HG03378 (cell line): ENCODE data around the gene MAP2K2.

Source experiments
- ATAC-seq: cut with Tn5 transposase; IDR thresholded peaks from one replicate; pipeline ENCODE4 v1.9.1; 2021; ENCODE audit warnings: mild to moderate bottlenecking, moderate library complexity; ENCODE audit not compliant: unreplicated experiment

MAP2K2 gene

DNA sequence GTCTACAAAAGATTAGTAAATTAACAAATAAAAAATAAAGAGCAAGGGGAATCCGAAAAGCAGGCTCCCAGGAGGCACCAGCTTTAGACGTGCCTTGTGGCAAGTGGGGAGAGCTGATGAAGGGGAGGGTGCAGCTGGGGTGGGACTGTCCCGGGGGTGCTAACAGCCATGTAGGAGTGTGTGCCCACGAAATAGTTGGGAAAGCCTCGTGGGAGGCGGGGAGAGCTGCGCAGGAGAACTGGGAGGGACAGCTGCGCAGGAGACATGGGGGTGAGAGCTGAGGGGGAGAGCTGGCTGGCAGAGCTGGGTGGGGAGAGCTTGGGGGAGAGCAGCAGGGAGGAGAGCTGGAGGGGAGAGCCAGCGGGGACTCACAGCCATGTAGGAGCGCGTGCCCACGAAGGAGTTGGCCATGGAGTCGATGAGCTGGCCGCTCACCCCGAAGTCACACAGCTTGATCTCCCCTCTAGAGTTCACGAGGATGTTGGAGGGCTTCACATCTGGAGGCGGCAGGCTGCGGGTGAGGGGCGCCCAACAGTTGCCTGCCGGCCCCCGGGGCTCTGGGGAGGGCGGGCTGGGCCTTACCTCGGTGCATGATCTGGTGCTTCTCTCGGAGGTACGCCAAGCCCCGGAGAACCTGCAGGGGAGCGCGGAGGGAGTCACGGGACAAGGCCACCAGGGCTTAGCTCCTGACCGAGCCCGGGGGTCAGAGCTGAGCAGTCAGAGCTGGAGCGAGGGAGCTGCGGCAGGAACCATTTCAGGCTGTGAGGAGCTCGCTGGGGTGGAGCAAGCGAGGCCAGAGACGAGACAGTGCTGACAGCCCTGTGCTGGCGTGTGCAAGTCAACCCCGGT lies 23.1 kb downstream of the MAP2K2 start:
- ATAC-seq = no peak

DNA sequence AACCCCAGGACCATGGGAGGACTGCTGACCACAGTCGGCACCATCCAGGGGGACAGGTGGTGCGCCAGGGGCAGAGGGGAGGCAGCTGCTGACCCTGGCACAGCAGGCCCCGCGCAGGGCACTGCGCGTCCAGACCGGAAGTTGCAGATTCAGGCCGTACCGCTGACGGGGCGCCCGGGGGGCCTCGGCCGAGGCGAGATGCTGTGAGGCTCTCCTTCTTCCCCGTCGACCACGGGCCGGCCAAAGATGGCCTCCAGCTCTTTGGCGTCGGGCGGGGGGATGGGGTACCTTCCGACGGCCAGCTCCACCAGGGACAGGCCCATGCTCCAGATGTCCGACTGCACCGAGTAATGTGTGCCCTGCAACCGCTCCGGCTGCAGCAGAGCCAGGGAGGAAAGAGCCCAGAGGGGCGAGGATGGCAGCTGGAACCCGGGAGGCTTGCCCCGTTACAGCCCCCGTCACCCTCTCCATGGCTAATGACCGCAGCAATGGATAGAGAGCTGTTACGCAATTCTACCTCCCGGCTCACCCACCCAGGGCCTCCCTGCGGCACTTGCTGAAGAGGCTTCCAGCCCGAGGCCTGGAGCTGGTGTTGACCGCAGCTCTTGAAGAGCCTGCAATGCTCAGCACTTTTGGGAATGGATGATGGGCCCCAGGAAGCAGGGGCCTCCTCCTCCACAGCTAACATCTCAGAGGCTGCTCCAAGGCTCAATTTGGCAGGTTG lies 24.7 kb downstream of the MAP2K2 start:
- no peak for ATAC-seq

DNA sequence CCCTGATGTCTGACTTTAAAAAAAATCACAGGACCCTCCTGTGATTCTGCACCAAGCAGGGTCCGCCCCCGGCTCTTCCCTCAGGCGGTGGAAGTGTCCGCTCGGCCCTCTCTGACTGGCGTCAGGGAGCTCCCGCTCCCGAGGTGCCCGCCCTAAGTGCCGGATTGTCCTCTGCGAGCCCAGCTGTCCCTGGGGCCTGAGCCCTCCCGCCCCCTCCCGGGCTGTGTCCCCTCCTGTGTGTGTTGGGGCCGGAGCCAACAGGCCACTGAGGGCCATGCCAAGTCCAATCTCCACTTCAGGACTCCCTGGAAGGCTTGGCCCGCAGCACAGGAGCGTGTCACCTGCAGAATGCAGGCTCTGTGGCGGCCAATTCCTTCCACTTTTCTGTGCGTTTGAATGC lies 25.4 kb downstream of the MAP2K2 start:
- ATAC-seq = no peak

DNA sequence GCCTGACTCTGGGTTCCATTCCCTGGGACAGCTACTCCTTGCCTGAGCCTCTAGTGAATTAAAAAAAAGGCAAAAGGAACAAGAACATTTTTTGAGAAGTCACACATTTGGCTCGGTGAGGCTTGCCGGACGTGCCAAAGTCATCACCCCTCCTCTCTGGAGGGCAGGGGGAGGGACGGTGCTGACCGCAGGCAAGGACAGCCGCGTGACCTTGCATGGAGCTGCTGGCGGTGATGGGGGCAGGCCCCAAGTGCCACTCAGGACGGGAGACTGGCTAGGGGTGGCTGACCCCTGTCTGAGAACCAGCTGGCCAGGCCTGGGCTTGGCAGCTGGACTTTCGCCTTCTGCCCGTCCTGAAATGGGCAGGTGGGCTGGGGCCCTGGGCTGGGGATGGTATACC lies 26.4 kb downstream of the MAP2K2 start:
- no peak for ATAC-seq

DNA sequence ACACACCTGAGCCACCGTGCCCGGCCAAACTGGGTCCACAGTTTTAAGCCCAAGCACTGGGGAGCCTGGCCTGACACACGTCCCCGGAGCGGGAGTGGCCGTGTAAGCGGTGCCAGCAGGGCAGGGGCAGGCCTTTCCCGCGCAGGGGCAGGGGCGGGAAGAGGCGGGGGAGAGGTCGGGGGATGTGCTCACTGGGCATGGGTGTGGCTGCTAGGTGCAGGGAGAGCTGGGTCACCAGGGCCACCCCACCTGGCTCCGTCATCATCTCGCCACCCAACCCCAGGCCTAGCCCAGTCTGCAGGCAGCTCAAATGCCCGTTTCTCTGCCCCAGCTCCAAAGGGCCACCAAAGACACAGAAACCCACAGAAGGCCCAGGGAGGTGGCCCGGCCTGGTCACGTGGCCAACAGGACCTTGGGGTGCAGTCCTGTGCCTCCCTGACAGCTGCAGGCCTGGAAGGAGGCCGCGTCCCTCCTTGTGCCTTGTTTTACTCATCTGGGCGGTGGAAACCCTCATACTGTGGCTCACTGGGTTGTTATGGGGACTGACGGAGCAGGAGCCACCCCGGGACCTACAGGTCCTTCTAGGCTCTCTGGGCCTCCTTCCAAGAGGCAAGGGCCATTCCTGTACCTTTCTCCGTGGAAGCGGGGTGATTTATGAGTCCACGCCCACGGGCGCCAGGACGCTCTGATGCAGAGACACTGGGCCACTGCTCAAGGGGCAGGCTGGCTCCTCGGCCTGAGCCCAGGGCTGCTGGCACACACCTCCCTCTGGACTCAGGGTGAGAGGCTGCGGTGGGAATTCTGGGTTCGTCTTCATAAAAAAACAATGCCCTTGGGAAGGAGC lies 27.7 kb downstream of the MAP2K2 start:
- ATAC-seq = no peak

DNA sequence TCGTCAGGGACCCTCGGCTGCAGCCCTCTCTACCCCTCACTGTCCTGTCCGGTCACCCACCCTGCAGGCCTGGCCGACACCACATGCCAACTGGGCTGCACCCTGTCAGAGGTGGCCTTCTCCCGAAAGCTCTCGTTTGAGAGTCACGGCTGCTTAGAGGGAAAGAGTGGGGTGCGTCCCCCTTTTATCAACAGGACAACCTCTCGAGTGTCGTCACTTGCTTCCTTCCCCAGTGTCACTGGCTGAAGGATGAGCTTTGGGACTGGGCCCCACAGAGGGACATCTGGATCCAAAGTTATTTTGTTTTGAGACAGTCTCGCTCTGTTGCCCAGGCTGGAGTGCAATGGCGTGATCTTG lies 28.5 kb downstream of the MAP2K2 start:
- ATAC-seq = no peak

DNA sequence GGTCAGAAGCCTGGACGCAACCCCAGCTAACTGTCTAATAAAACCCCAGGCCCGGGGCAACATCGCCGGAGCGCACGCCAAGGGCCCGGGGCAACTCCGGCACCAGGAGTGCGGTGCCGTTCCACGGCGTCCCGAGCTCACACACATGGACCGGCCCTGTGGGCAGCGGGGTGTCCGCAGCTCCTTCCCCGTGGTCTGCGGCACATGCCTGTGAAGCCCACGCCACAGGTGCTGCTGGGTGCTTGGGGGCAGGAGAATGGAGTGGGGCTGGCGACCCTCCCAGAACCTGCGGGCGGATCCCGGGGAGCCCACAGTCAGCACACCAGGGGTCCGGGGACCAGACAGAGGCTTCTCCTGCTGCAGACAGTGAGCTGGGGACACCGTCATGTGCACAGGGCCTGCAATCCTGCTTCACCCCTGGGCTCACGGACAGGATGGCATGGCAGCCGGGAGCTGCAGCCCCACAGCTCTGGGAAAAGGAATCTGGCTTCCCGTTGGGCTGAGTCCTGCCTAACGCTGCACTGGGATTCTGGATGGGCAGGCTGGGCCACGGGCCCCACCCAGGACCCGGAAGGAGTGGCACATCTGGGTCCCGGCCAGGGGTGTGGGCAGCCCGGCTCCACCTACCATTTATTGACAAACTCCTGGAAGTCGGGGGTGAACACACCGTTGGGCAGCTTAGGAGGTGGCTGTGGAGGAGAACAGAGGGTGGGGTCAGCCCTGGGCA lies 29.0 kb downstream of the MAP2K2 start:
- no peak for ATAC-seq

DNA sequence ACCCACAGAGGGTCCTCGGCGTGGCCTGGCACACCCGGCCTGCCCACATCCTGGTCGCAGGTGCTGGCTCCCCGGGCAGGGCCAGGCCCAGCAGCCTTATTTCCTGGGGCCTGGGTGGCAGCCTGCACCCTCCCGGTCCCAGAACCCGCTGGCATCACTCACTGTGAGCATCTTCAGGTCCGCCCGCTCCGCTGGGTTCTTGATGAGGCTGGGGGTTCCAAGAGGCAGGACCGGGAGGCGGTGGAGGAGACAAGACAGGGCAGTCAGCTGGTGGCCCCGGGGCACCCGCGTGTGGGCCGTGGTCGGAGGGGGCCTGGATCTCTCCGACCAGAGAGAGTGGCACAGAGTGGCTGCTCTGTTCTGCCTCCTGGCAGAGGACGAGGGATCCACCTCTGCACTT lies 29.6 kb downstream of the MAP2K2 start:
- ATAC-seq = no peak

DNA sequence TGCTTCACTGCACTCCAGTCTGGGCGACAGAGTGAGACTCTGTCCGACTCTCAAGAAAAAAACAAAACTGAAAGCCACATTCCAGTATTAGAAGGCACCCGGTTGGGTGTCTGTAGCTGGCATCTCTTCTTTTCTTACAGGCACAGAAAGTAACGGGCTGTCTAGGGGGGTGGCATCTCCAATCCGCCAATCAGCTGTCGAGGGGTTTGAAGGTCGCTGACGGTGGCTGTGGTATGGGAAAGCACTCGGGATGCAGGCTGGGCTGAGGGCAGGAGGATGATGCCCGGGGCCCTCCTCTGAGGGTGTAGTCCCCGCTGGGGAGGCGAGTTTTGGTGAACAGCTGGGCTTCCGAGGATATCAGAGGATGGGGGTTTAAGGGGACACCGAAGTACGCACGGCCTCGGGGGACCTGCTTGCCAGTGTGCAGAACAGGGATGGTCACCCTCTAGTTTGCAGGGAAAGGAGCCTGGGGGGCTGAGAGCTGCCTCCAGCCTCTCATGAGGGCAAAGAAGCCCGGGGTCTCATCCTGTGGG lies 30.2 kb downstream of the MAP2K2 start:
- ATAC-seq = no peak

DNA sequence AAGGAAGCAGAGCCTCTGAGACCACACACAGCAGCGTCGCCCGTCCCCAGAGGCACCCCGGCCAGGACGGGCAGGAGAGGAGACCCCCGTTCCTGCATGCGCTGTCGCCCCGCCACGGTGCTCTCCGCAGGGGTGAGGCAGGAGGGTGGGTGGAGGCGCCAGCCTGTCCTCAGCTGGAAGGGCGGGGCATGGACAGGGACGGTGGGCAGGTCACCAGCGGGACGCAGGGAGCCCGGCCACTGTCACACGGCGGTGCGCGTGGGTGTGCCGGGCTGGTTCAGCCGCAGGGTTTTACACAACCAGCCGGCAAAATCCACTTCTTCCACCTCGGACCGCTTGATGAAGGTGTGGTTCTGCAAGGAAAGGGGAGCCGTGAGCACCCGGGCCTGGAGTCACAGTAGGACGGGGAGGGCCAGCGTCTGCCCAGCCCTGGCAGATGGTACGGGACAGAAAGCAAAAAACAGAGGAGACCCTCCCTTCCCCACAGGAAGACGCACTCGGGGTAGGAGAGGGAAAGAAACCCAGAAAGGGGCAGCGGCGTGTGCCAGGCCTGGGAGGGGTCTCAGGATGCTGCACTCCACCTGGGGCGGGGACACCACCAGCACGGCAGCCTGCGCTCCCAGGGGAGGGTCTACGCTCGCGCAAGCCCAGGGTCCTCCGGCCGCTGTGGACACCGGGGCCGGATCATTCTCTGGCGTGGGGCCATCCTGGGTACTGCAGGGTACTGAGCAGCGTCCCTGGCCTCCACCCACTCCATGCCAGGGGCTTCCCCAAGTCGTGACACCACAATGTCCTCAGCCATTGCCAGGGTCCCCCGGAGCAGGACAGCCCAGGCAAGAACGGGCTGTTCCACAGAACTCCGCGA lies 33.3 kb downstream of the MAP2K2 start:
- ATAC-seq = no peak

DNA sequence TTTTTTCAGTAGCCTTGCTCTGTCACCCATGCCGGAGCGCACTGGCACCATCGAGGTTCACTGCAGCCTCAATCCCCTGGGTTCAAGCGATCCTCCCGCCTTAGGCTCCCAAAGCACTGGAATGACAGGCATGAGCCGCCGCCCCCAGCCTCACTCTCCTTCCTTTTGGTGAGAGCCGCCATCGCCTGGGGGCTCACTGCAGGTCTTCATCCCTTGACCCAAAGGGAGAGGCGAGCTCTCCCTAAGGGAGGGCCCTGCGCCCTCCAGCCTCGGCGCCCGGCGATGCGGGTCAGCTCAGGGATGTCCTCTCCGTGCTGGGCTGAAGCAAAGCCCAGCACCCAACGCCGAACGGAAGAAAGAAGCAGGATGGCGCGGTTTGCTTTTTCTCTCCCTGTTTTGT lies 34.0 kb downstream of the MAP2K2 start:
- ATAC-seq = no peak

DNA sequence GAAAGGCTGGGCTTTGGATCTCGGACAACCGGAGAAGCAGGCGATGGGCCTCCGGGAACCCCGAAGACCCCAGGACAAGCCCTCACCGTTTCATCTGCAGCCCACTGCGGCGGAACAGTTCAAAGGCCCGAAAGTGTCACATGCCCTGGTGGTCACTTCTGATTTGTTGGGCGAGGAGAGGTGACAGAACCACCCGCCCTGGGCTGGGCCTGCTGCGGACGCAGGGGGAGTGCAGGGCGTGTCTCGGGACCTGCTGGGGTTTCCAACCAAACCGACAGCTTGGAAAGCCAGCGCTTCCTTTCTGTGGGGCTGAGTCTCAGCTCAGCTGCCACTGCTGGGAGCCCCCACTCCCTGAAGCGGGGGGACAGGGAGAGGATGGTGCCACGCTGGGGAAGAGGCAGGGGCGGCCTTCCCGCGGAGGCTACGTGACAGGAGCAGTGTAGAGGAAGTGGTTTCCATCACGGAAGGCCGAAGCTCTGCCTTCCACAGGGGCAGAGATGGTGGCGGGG lies 34.5 kb downstream of the MAP2K2 start:
- no peak for ATAC-seq

DNA sequence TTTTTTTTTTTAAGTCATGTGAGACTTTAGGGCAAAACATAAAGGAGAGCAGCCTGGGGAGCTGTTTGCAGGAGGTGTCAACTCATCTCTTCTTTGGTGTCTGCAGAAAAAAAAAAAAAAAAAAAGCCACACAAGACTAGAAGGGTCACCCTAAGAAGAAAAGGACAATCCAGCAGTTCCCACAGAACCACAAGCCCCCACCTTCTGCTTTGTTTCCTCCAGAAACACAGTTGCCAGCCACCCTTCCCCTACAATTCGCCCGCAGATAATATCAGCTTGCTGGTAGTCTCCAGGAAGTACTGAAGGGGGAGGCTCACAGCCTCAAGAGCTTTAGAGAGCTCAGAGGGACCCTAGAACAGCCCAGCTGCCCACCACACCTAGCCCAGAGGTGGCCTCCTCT lies 34.9 kb downstream of the MAP2K2 start:
- ATAC-seq = no peak

DNA sequence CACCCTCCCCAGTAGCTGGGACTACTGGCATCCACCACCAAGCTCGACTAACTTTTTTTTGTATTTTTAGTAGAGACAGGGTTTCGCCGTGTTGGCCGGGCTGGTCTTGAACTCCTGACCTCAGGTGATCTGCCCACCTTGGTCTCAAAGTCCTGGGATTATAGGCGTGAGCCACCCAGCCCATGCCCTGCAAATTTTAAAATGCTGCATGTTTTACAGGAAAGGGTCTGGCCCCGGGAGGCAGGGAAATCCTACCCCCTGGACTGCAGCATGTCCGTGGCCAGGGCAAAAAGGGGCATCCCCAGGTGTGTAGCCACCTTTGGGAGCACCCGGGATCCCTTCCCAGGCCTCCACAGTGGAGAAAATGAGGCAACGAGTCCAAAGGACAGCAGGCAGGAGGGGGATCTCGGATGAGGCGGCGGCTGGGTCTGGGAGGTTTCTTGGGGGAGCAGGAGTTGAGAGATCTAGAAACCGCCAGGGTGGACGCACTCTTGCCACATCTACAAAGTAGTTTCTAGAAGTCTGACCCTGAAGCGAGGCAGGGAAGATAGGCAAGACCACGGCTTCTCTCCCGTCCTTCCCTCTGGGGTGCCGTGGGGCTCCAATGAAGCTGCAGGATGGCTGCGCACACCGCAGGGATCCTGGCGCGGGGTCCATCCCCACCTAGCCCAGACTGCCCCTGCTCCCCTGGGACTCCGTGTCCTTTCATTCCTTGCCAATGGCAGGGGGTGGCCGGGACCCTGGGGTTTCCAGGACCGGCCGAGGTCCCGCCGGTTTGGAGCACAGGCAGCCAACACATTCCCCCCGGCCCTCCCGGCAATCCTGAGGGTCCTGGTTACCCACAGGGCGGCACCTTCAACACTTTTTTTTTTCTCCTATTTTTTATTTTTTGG lies 35.9 kb downstream of the MAP2K2 start:
- ATAC-seq = no peak

DNA sequence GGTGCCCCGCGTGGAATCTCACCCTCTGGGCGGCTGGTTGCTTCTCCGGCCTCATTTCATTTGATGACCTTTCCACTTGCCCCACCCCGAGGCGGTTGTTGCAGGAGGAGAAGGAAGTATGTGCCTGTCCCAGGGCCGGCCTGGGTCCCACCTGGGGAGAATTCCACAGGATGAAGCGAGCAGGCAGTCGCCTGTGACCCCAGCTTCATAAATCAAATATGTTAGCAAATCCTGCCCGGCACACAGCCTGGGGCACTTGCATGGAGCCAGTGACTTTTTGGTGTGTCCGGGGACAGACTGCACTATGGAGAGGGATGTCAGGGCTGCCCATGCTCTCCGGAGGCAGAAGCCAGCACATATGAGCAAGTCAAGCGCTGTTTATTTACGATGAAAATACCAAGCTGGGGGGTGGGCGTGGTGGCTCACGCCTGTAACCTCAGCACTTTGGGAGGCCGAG lies 37.5 kb downstream of the MAP2K2 start:
- no peak for ATAC-seq

DNA sequence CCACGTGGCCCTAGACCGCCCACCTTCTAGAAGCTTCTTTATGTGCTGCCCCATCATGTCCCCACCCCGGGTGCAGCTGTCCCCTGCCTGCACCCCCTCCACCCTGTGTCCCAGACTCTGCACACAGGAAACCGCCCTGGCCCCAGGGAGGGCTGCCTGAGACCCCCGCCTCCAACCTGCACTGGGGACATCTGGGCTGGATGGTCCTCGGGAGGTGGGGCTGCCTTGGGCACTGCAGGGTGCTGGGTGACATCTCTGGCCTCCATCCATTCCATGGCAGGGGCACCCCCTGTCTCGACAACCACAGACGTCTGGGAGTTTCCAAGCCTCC lies 39.4 kb downstream of the MAP2K2 start:
- no peak for ATAC-seq

DNA sequence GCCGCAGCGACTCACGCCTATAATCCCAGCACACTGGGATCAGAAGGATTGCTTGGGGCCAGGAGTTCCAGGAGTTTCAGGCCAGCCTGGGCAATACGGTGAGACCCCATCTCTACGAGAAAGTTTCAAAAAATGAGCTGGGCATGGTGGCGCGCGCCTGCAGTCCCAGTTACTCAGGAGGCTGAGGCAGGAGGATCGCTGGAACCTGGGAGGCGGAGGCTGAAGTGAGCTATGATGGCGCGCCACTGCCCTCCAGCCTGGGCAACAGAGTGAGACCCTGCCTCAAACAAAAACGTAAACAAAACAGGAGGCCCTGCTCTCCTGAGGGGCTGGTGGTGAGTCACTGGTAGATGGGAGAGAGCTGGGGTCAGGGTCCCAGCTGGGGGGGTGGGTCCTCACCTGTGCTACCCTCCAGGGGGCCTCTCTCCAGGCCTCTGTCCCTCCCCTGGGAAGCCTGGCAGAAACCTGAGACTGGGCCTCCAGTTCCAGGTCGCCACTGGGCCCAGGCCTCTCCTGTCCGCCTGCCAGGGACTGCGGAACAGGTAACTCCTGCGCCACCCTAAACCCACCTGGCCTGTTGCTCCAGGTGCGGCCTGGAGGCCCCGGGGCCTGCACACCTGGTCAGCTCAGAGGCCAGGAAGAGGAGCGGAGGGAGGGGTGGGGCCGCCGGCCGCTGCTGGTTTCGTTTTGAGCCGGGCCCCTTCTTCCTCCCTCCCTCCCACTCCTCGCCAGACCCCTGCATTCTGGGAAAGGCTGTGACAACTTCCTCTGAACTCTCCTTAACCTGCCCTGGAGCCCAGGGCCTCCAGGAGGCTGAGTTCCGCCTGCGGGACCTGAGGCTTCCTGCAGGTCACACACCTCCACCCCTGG lies 40.0 kb downstream of the MAP2K2 start:
- ATAC-seq = no peak

DNA sequence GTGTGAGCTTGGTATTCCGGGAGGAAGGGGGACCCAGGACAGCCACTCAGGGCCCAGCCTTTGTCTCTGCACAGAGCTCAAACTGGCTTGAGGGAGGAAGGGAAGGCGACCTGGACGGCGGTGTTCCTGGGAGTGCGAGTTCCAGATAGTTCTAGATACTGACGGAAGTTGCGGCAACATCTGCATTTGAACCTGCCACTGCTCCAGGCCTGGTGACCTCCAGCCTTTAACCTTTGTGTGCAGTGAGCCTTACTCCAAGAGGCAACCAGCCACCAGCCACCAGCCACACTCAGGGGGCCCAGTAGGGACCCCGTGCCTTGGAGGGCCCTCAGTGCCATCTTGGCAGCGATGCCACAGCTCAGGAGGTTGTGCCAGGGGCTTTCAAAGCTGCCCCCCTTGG lies 41.8 kb downstream of the MAP2K2 start:
- ATAC-seq = no peak
